Suprapubic skin (tissue), 4 donors: Measurements from ENCODE around the gene AMH. TPM values are rescaled to one million over a fixed set of nuclear protein-coding genes. Genes with fewer than 3 reads are reported as not detected.
A peak's percentile ranks its signal among the peaks of the same experiment; 100 is the strongest.
"Not testable (repeated sequence)": the region's sequence is repeated elsewhere in the genome, so short reads cannot be mapped to it uniquely, and the experiment has no call there.

Experiments used
- DNase-seq, 2 donors: peaks; one replicate each; pipeline ENCODE4 v3.0.0-alpha.2; 2019; ENCODE audit warnings: low spot score in 2 of 2
- H3K27ac ChIP-seq: fragments of 200-600 bp; sonication (generic); one replicate; pipeline ENCODE4 v1.5.1; 2019
- H3K27me3 ChIP-seq: fragments of 200-600 bp; sonication (generic); one replicate; pipeline ENCODE4 v1.5.1; 2019
- H3K36me3 ChIP-seq: fragments of 200-600 bp; sonication (generic); one replicate; pipeline ENCODE4 v1.5.1; 2019
- H3K4me1 ChIP-seq: fragments of 200-600 bp; sonication (generic); one replicate; pipeline ENCODE4 v1.5.1; 2019
- H3K4me3 ChIP-seq: fragments of 200-600 bp; sonication (generic); one replicate; pipeline ENCODE4 v1.5.1; 2019; ENCODE audit warnings: mild to moderate bottlenecking
- H3K9me3 ChIP-seq: fragments of 200-600 bp; sonication (generic); one replicate; pipeline ENCODE4 v1.5.1; 2019
- CTCF ChIP-seq, 2 donors: fragments of 200-600 bp in 1 of 2; fragments of 450-650 bp in 1 of 2; sonication (generic) in 1 of 2; IDR thresholded peaks; one replicate each; pipeline ENCODE4 v1.5.1; 2016 to 2019; ENCODE audit warnings: antibody characterized with exemption in 2 of 2, mild to moderate bottlenecking in 1 of 2, moderate library complexity in 1 of 2
- EP300 ChIP-seq: sonication (generic); formaldehyde crosslinking; IDR thresholded peaks from one replicate; pipeline ENCODE4 v1.6.1; 2017; ENCODE audit warnings: antibody characterized with exemption
- POLR2A ChIP-seq, 2 donors: fragments of 450-650 bp; IDR thresholded peaks; one replicate each; pipeline ENCODE4 v1.6.1; 2017; ENCODE audit warnings: antibody characterized with exemption in 2 of 2, mild to moderate bottlenecking in 2 of 2, moderate library complexity in 2 of 2
- POLR2AphosphoS5 ChIP-seq, 3 donors: sonication (generic); formaldehyde crosslinking; IDR thresholded peaks; one replicate each; pipeline ENCODE4 v1.6.1; 2017; ENCODE audit warnings: antibody characterized with exemption in 3 of 3
- WGBS: methylation state at CpG from one replicate; pipeline ENCODE4 v1.1.5; 2018; 5-methylcytosine and 5-hydroxymethylcytosine counted together
- total RNA-seq, 4 donors: library from RNA; depleted of rRNA; stranded (reverse); fragments of >200 nt; gene quantifications; one replicate each; pipeline ENCODE4 v1.1.0, GENCODE V29; 2016

The AMH gene
- 1 to 10 TPM; 1.7 to 4.3 (median 3.0) TPM for total RNA-seq

DNA sequence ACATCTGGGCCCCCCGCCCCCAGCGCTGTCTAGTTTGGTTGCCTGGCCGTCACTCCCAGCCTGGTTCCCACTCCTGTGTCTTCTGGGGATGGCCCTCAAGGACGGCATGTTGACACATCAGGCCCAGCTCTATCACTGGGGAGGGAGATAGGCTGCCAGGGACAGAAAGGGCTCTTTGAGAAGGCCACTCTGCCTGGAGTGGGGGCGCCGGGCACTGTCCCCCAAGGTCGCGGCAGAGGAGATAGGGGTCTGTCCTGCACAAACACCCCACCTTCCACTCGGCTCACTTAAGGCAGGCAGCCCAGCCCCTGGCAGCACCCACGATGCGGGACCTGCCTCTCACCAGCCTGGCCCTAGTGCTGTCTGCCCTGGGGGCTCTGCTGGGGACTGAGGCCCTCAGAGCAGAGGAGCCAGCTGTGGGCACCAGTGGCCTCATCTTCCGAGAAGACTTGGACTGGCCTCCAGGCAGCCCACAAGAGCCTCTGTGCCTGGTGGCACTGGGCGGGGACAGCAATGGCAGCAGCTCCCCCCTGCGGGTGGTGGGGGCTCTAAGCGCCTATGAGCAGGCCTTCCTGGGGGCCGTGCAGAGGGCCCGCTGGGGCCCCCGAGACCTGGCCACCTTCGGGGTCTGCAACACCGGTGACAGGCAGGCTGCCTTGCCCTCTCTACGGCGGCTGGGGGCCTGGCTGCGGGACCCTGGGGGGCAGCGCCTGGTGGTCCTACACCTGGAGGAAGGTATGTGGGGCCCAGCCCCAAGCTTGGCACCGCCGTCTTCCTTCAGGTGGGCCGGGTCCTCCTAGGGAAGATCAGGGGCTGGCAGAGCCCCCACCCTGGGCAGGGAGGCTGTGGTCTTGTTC lies at the start of gene AMH:
Gene AMH, plus strand, starts transcription at position 314 of the 857 bp plus-strand sequence. Its CDS starts 10 bp downstream, at position 324.
- Histone ChIP-seq H3K9me3 (no peaks in the 10 kb centered on the region), H3K4me1 (peaks cover 44% of the 10 kb centered on the region), H3K36me3 (peaks cover 50% of the 10 kb centered on the region), H3K27ac (no peak within 1 kb of the TSS), H3K4me3 (no peak within 1 kb of the TSS), H3K27me3 (peaks cover 51% of the 10 kb centered on the region)
- 80% methylated on average over 7 of the region's 27 CpGs for WGBS
- TF ChIP-seq POLR2A (IDR thresholded peaks at IDR 0.05), result no peak
- TF ChIP-seq POLR2AphosphoS5 (IDR thresholded peaks at IDR 0.05), result no peak
- no peak for TF ChIP-seq EP300
- no peak for TF ChIP-seq CTCF (IDR thresholded peaks at IDR 0.05)
- no peak for DNase-seq

DNA sequence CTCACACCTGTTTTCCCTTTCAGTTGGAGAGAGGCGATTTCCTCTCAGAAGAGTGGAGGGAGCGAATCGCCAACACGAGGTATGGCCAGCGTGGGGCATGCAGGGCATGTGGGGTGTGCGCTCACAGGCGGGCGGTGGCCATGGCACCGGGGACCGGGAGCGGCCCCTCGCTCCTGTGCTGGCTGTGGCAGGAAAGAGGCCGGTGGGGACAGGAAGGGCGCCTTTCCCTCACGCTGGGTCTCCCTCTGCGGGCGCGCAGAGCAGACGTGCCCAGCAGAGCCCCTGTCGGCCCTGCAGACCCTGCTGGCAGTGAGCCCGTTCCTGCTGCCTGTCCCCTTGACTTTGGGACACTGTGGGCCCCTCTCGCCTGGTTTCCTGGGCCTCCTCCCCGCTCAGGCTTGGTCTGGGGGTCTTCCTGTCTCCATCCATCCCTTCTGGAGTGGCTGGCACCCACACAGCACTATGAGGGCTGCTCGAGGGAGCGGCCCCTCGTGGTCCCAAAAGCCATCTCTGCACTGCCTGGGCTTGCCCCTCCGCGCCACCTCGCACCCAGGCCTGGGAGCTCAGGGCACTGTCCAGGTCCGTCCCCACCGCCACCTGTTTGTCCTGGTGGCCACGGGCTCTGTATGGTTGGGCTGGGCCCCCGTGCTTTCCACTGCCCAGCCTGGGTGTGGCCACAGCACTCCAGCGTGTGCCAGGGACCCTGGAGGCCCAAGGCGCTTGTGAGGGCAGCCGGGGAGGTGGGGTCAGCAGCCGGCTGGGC lies 49.1 kb upstream of the AMH start:
- H3K27ac ChIP-seq, result no peak overlapping the region
- DNase-seq, result no peak
- no peaks in the 10 kb centered on the region for H3K27me3 ChIP-seq
- no peak for TF ChIP-seq POLR2AphosphoS5 (IDR thresholded peaks at IDR 0.05)
- TF ChIP-seq CTCF (IDR thresholded peaks at IDR 0.05), result no peak
- no peak for TF ChIP-seq POLR2A (IDR thresholded peaks at IDR 0.05)
- H3K9me3 ChIP-seq, result no peaks in the 10 kb centered on the region
- H3K36me3 ChIP-seq, result peaks cover 43% of the 10 kb centered on the region
- no peak overlapping the region for H3K4me3 ChIP-seq
- peaks cover 32% of the 10 kb centered on the region for H3K4me1 ChIP-seq
- whole genome bisulfite sequencing, result 87% methylated on average over 23 of the region's 37 CpGs

DNA sequence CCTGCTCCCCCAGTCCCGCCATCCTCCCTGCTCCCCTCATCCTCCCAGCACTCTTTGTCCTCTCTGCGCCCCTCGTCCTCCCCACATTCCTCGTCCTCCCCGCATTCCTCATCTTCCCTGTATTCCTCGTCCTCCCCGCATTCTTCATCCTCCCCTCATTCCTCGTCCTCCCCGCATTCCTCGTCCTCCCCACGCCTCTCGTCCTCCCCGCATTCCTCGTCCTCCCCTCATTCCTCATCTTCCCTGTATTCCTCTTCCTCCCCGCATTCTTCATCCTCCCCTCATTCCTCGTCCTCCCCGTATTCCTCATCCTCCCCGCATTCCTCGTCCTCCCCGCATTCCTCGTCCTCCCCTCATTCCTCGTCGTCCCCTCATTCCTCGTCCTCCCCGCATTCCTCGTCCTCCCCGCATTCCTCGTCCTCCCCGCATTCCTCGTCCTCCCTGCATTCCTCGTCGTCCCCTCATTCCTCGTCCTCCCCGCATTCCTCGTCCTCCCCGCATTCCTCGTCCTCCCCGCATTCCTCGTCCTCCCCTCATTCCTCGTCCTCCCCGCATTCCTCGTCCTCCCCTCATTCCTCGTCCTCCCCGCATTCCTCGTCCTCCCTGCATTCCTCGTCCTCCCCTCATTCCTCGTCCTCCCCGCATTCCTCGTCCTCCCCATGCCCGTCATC lies 48.4 kb upstream of the AMH start:
- H3K27ac ChIP-seq, H3K4me3 ChIP-seq, DNase-seq, H3K27me3 ChIP-seq, H3K9me3 ChIP-seq: not testable (repeated sequence)
- WGBS, result 92% methylated on average over 50 of the region's 50 CpGs
- Histone ChIP-seq H3K4me1 (peaks cover 36% of the 10 kb centered on the region), H3K36me3 (peaks cover 38% of the 10 kb centered on the region)

GRCh38 chr19:2201473-2202148 lies 47.5 kb upstream of the AMH start:
- peak overlapping the region; percentile 57 for H3K27ac ChIP-seq
- 90% methylated on average over 8 of the region's 21 CpGs for WGBS
- no peaks in the 10 kb centered on the region for H3K9me3 ChIP-seq
- peaks cover 31% of the 10 kb centered on the region for H3K36me3 ChIP-seq
- H3K4me3 ChIP-seq, result no peak overlapping the region
- H3K27me3 ChIP-seq, result no peaks in the 10 kb centered on the region
- TF ChIP-seq CTCF (IDR thresholded peaks at IDR 0.05) (no peak), POLR2A (IDR thresholded peaks at IDR 0.05) (no peak), EP300 (no peak), POLR2AphosphoS5 (IDR thresholded peaks at IDR 0.05) (no peak)
- peaks cover 36% of the 10 kb centered on the region for H3K4me1 ChIP-seq
- DNase-seq, result no peak

DNA sequence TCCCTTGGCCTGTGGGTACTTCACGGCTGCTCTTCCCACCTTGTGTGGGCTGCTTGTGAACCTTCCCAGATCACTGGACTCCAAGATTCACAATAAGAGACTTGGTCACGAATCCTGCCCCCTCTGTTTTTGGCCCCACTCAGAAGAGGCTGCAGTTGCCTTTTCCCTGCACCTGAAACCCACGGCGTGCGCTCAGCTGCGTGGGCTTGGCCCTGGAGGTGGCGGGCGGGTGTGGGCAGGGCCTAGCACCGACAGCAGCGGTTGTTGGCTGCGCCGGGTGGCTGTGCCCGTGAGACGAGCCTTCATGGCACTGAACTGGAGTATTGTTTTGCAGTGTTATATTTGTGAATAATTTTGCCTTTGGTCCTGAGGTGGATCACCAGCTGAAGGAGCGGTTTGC lies 46.8 kb upstream of the AMH start:
- WGBS, result 81% methylated on average over 3 of the region's 15 CpGs
- no peaks in the 10 kb centered on the region for H3K27me3 ChIP-seq
- TF ChIP-seq POLR2A (IDR thresholded peaks at IDR 0.05), result no peak
- TF ChIP-seq CTCF (IDR thresholded peaks at IDR 0.05), result no peak
- H3K36me3 ChIP-seq, result peaks cover 32% of the 10 kb centered on the region
- H3K4me3 ChIP-seq, result no peak overlapping the region
- H3K9me3 ChIP-seq, result no peaks in the 10 kb centered on the region
- H3K4me1 ChIP-seq, result peaks cover 40% of the 10 kb centered on the region
- peak overlapping the region; percentile 57 for H3K27ac ChIP-seq
- no peak for DNase-seq
